GM18909 (cell line): ENCODE data around the gene MRPL12.
"Not testable (repeated sequence)": the region's sequence is repeated elsewhere in the genome, so short reads cannot be mapped to it uniquely, and the experiment has no call there.

ENCODE experiments used
- ATAC-seq: cut with Tn5 transposase; IDR thresholded peaks from one replicate; pipeline ENCODE4 v1.9.1; 2021; ENCODE audit warnings: mild to moderate bottlenecking; ENCODE audit not compliant: unreplicated experiment, poor library complexity

MRPL12 gene

DNA sequence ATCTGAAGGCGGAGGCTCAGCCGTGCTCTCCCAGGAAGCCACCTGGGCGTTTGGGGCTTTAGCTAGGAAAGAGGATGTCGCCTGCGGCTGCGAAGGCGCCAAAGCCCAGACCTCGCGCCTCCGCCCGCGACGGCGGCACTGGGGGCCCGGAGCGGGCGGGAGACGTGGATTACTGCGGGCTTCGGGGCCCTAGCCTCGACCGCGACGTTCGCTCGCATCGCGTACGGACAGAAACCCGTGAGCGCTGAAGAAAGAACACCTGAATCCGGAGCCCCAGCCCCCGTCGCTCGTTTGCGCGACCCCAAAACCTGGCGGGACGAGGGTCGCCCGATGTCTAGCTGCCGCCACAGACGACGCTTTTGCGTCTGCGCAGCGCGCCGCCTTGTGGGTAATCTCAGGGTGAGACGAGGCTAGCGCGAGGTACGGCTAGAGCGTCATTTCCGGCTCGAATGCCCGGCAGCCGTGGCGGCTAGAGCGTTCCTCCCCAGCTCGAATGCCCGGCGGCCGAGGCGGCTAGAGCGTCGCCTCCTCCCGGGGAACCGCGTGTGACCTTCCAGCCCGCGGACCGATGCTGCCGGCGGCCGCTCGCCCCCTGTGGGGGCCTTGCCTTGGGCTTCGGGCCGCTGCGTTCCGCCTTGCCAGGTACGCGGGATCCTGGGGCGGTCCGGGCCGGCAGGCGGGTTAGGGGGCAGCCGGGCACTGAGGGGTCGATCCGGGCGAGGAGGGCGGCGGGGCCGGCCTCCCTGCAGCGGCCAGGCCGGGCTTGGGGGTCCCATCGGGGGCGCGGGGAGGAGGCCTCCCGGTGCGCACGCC, at the start of gene MRPL12:
MRPL12 (plus strand) TSS at position 434 of the 813 bp plus-strand sequence; CDS start at position 569, 135 bp downstream.
- ATAC-seq = peak; percentile 80

DNA sequence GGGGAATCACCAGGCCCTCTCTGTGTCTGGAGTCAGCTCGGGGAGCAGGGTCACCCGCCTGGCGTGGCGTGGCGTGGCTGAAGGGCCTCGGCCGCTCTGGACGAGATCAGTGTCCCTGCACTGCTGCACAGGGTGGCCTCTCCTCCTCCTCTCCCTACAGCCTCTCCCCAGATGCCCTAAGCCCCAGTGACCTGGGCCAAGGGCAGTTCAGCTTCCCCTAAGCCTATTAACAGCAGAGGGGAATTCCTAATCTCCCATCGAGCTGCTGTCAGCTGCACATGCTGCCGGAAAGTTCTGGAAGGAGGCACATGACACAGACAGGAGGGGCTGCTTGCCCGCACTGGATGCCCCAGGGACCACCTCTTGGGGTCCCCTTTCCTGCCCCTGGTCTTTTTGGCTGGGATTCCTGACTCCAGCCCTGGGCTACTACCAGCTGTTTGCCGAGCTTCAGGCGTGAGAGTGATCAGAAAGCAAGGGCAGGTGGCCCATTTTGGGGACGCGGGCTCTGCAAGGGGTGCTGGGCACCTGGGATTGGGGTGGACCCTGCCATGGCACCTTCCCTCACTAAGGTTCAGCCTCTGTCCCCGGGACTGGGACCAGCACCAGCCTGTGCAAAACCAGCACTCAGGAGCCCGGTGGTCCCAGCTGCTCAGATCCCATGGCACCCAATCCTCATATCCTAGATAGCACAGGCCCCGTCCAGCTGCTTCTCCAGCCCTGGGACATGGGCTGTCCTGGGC, 47.6 kb upstream of the MRPL12 start:
- ATAC-seq = no peak

DNA sequence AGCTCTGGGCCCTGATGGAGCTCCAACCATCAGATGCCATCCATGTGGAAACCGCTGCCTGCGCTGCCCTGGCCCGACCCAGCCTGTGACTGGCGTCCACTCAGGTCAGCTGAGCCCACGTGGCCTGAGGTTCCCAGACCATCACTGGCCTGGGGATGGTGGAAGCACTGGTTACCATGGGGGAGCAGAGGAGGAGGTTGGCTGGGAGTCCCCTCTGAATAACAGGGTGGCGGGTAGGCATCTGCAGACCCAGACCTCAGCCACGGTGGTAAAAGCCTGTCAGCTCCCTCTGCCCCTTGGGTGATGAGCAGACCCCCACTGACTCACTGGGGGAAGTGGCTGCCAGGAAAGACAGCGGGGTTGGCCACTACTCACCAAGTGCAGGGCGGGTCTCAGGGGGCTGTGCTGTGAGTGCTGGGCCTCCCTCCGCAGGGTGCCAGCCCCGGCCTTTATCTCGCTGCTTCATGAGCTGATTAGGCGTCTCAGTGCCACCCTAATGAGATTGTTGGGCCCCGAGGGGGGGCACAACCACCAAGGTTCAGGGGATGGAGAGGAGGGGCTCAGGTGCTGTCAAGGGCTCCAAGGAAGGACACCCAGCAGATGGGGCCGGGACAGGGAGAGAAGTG, 46.9 kb upstream of the MRPL12 start, which contains the start of gene PDE6G:
PDE6G (minus strand) TSS at position 425 of the 626 bp plus-strand sequence. CDS start 3,237 bp downstream, outside the sequence.
- ATAC-seq = no peak

DNA sequence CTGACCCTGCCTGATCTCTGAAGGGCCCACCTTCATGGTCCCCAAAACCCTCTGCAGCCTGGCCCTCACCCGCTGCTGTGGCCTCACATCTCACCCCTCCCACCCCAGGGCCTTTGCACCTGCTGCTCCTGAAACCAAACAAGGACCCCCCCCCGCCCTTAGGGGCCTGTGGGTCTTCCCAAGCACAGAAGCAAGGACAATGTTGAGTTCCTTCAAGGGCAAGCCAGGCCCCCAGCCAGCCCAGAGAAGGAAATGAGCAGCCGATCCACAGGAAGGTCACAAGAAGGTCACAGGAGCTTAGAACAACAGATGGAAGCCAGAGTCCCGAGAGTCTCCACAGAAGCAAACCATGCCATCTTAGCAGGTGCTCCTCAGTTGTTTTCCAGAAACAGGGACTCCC, 46.3 kb upstream of the MRPL12 start:
- ATAC-seq = no peak

DNA sequence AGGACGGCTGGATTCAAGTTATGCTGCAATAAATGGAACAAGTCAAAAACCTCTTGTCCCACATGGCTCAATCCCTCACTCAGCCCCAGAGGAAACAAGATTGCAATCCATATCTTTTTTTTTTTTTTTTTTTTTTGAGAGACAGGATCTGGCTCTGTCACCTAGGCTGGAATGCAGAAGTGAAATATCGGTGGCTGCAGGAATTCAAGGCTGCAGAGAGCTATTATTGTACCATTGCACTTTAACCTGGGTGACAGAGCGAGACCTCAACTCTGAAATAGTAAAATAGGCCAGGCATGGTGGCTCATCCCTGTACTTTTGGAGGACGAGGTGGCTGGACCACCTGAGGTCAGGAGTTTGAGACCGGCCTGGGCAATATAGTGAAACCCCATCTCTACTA, 44.1 kb upstream of the MRPL12 start:
- ATAC-seq = no peak

DNA sequence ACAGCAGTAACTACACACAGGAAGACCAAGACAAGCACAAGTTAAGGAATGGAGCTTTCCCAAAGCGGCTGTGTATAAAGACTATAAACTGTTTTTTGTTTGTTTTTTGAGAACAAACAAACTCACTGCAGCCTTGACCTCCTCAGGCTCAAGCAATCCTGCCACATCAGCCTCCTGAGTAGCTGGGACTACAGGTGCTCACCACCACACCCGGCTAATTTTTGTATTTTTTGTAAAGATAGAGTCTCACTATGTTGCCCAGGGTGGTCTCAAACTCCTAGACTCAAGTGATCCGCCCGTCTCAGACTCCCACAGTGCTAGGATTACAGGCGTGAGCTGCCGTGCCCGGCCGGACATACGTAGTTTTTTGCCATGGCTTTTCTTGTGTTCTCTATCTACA, 42.7 kb upstream of the MRPL12 start:
- ATAC-seq = no peak

DNA sequence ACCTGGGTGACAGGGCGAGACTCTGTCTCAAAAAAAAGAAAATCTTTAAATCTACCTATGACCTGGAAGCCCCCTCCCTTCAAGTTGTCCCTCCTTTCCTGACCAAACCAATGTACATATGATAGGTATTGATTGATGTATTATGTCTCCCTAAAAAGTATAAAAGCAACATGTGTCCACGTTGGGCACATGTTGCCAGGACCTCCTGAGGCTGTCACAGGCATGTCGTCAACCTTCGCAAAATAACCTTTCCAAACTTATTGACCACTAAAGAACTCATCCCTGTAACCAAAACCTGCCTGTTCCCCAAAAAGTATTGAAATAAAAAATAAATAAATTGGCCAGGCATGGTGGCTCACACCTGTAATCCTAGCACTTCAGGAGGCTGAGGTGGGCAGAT, 41.2 kb upstream of the MRPL12 start:
- ATAC-seq = no peak

DNA sequence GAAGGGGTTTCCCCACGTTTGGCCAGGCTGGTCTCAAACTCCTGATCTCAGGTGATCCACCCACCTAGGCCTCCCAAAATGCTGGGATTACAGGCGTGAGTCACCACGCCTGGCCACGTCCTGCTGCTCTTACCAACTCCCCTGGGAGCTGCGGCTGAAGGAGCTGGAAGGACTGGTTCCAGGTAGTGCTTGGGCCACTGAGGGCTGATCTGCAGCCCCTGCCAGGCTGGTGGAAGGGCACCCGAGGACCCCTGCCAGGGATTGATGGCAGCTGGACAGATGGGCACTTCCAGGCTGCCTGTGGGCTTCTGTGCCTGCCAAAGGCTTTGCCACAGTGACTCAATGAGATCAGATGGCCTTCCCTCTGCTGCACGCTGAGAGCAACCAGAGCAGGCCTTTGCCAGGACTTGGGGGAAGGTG, 39.1 kb upstream of the MRPL12 start:
- no peak for ATAC-seq

DNA sequence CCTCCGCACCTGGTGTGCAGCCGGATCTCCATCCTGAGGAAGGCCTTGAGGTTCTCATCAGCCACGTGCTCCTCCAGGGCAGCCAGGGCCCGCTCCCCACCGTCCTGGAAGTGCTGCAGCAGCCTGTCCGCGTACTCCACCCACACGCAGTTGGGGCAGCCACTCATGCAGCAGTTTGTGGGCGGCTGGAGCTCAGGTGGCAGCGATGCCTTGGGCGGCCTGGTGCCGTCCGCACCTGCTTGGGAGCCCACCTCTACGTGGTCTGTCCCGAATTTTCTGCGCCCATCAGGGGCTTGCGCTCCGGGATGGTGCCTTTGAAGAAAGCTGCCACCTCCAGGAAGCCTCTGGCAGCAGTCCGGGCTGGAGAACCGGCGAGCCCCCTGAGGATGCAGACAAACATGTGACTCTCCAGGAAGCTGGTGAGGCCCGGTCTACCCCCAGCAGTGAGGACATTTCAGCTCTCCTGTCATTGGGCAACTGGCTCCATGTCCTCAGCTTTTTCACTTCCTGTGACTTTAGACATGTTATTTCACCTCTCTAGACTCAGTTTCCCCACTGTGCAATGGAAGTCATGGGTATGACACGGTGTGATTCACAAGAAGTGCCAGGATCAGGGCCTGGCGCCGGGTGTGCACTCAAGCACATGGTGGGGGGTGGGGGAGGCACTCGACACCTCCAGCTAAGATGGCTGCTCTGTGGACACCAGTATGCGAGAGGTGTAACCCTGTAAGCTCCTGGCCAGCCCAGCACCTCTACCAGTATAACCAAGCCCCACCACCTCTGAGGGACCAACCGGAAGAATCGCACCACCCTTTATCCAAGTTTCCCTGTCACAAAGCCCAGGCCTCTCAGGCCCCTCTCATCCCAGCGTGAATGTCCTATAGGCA, 37.7 kb upstream of the MRPL12 start:
- peak; percentile 27 for ATAC-seq

DNA sequence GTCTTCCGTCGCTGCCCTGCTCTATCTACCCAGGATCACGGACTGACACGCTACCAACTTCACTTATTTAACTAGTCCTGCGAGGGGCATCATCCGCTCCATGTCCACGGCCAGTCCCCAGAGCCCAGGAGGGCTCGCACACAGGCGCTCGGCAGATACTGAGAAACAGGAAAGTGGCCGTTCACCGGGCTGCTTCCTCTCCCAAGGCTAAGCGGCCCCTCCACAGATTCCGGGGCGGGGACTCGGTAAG, 37.1 kb upstream of the MRPL12 start:
- no peak for ATAC-seq

DNA sequence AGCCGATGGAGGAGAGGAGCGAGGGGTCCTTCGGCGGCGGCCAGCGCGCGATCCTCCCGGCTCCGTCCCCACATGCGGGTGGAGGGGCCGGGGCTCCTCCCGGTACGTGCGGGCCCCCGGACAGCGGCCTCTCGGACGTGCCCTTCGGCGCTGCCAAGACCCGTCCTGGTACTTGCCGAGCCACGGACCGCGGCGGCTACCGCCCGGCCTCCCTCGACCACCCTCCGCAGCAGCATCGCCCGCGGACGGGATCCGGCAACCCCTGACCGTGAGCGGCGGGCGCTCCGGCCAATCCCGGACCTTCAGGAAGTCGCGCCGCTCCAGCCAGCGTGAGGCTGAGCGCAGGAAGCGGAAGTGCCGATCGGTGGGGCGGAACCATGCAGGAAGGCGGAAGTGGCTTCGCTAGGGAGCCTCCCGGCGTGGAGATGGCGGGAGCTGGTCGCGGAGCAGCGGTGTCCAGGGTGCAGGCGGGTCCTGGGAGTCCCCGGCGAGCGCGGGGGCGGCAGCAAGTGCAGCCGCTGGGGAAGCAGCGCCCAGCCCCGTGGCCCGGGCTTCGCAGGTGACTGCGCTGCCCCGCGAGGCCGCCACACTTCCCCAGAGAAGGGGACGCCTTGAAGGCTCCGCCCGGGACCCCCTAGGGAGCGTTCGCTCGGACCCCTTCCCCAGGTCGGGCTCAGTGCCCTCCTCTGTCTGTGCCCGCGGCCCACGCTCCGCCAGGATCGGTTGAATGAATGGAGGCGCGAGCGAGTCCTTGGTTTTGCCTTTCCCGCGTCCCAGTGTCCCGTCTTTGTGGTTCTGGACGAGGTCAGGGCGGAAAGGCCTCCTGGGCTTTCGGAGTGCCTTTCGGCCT, 36.6 kb upstream of the MRPL12 start, which contains the start of the genes CCDC137 and OXLD1:
CCDC137 (plus strand) TSS at position 396 of the 850 bp plus-strand sequence; CDS start at position 426, 30 bp downstream.
OXLD1 (minus strand) TSS at position 264 of the 850 bp plus-strand sequence; CDS start at position 236, 28 bp downstream.
- peak; percentile 92 for ATAC-seq

DNA sequence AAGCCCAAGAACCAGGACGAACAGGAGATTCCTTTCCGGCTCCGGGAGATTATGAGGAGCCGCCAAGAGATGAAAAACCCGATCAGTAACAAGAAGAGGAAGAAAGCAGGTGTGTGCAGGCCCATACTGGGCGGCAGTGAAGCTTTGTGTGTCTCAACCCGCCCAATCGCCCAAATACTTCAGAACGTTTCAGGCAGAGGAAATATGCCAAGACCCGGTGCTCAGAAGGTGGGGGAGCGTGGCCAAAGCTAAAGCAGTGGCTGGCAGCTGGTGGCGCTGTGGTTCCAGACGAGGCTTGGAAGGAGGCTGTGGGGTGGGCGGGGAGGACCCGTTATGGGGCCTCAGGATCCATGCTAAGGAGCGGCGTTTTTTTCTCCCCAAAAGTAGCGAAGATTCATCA, 35.4 kb upstream of the MRPL12 start:
- ATAC-seq = no peak

DNA sequence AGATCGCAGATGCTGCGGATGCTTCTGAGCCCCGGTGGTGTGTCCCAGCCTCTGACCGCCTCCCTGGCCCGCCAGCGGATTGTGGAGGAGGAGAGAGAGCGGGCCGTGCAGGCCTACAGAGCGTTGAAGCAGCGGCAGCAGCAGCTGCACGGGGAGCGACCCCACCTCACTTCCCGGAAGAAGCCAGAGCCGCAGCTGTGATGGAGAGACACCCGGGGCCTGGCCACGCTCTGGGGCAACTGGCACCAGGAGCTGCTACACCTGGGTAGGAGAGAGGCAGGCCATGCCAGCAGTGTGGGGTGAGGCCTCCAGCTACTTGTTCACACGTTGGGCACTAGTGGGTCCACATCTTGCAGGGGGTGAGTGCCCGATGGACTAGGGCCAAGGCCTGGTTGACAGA, 30.7 kb upstream of the MRPL12 start:
- ATAC-seq = no peak

DNA sequence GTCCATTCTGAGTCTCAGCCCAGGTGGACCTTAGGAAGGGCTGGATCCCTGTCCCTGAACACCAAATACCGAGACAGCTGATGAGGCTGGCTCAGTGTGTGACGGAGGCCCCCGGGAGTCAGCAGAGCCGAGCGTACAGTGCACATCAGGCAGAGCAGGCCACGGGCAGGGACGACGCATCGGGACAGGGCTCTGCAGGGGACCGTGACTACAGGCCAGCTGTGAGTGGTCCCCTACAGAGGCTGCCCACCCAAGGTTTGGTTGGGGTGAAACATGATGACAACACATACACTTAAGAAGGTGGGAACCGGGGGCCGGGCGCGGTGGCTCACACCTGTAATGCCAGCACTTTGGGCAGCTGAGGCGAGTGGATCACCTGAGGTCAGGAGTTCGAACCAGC, 30.2 kb upstream of the MRPL12 start:
- no peak for ATAC-seq

DNA sequence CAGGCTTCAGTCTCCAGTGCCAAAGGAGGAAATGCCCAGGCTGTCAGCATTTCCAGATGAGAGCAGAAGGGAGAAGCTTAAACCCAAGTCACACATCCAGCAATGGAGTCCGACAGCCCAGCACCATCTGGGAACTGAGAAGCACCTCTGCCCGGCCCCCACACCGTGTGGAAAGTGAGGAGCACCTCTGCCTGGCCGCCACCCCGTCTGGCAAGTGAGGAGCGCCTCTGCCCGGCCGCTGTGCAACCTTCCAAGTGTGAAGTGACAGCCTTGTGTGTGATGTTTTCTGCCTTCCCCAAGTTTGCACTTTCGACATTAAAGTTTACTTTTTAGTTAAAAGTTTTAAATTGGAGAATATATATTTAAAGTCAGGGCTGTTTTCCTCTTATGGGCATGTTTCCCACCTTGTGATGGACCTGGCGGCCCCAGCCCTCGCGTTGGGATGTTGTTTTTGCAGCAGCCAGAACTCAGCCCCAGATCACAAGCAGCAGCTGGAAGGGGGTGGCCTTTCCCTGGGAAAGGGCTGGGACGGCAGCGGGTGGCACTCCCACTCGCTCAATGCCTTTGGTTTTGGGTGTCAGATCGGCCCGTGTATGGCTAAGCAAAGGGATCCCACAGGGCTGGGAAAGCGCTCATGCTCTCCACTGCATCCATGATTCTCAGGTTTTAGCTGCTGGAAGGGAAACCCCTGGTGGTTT, 29.5 kb upstream of the MRPL12 start:
- no peak for ATAC-seq

DNA sequence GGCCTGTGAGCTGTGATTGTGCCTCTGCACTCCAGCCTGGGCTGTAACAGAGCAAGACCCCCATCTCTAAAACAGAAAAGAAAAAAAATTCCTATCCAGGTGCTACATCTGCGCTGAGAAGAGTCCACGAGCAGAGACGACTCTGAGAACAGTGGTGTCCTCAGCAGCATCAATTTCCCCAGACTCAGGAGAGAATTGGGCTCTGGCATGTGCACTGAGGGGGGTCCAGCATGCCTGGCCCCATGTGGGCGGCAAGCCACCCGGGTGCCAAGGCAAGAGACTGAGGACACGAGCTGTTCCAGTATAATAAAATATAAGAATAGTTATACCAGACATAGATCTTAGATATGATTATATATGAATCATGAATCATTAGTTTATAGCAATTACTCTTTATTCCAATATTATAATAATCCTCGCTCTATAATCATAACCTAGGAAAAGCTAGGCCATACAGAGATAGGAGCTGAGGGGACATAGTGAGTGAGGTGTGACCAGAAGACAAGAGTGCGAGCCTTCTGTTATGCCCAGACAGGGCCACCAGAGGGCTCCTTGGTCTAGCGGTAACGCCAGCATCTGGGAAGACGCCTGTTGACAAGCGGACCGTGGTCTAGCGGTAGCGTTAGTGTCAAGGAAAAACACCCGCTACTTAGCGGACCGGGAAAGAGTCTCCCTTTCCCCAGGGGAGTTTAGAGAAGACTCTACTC, 27.5 kb upstream of the MRPL12 start:
- not testable (repeated sequence) for ATAC-seq

DNA sequence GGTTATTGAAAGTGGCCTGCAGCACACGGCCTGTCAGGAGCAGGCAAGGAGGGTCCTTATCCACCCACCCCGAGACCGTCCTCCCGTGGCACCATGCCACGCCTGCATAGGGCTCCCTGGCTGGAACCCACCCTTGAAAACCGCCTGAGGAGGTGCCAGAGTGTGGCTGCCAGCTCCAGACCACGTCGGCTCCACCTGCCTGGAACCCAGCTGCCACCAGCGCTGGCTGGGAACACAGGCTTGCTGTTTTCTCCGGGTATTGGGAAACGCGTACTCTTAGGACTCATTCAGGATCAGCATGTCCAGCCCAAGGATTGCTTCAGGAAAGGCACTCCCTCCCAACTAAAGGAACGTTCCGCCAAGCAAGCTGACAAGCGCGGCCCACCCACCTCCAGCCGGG, 26.3 kb upstream of the MRPL12 start:
- no peak for ATAC-seq

DNA sequence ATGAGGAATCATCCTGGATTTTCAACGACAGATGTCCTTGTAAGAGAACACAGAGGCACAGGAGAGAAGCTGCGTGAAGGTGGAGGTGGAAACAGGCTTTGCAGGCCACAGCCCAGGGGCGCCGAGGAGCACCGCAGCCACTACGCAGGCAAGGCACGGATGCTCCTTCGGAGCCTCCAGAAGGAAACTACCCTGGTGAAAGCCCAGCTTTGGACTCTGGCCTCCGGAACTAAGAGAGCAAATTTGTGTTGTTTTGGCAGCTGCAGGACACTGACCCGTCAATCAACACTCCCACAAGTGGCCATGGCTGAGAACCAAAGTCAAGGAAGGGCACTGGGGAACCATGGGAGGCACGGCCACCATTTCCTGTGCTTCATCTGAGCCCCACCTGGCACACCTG, 23.0 kb upstream of the MRPL12 start:
- ATAC-seq = no peak
